H1 (cell line): ENCODE results near the gene TEX2. TPM values are rescaled to one million over a fixed set of nuclear protein-coding genes. Genes with fewer than 3 reads are reported as not detected.

Experiments
- CTCF ChIA-PET: fragments of 300-600 bp; sonication (Branson Sonifier 250); formaldehyde crosslinking; loops from one replicate; lab custom pipeline; 2021; ENCODE audit not compliant: partially characterized antibody; lab: Charles Lee
- POLR2A ChIA-PET: fragments of 300-600 bp; sonication (Branson Sonifier 250); formaldehyde crosslinking; loops from one replicate; lab custom pipeline; 2021; ENCODE audit warnings: inconsistent platforms; ENCODE audit not compliant: partially characterized antibody; lab: Charles Lee
- DNase-seq, 2 experiments: peaks; one replicate each; pipeline versions ENCODE4 v3.0.0 to v3.0.0-alpha.2; 2010 to 2022; ENCODE audit warnings: low spot score in 2 of 2, low read depth in 1 of 2, mixed read lengths in 1 of 2
- FAIRE-seq: peaks from 2 replicates; lab custom pipeline; 2011; peaks lifted over from hg19 to GRCh38; lab: Jason Lieb, UNC
- H2AFZ ChIP-seq: 2 replicates; pipeline ENCODE4 v1.8.1; 2012; ENCODE audit warnings: low read length, inconsistent platforms
- H2AK5ac ChIP-seq: 2 replicates; pipeline ENCODE4 v1.6.1; 2013; ENCODE audit warnings: low read depth, low read length
- H2BK120ac ChIP-seq: replicated peaks from 2 replicates; pipeline ENCODE3; 2013; ENCODE audit warnings: low read depth, low read length, inconsistent platforms
- H2BK12ac ChIP-seq: 2 replicates; pipeline ENCODE4 v1.6.1; 2013; ENCODE audit warnings: low read depth, low read length
- H2BK15ac ChIP-seq: 2 replicates; pipeline ENCODE4 v1.6.1; 2013; ENCODE audit warnings: low read length
- H2BK20ac ChIP-seq: 2 replicates; pipeline ENCODE4 v1.6.1; 2013; ENCODE audit warnings: low read length
- H2BK5ac ChIP-seq: 2 replicates; pipeline ENCODE4 v1.6.1; 2013; ENCODE audit warnings: low read depth, low read length
- H3K14ac ChIP-seq: 2 replicates; pipeline ENCODE4 v1.6.1; 2013; ENCODE audit warnings: inconsistent platforms; ENCODE audit not compliant: insufficient read length
- H3K18ac ChIP-seq: 2 replicates; pipeline ENCODE4 v1.6.1; 2013; ENCODE audit warnings: low read length; ENCODE audit errors: extremely low read depth
- H3K23ac ChIP-seq: 2 replicates; pipeline ENCODE4 v1.6.1; 2013; ENCODE audit warnings: inconsistent platforms; ENCODE audit not compliant: insufficient read length
- H3K23me2 ChIP-seq: 2 replicates; pipeline ENCODE4 v1.6.1; 2013; ENCODE audit warnings: low read depth, low read length
- H3K27ac ChIP-seq: 2 replicates; pipeline ENCODE4 v1.6.1; 2011; ENCODE audit warnings: low read depth, low read length, inconsistent platforms
- H3K27me3 ChIP-seq, 4 experiments: replicated peaks in 1 of 4; 1 replicate in 1 of 4; 2 replicates in 3 of 4; pipeline versions ENCODE4 v1.6.1 to v1.8.1; 2011 to 2013; ENCODE audit warnings: low read length in 3 of 4, mild to moderate bottlenecking in 3 of 4, inconsistent platforms in 2 of 4, mixed read lengths in 2 of 4, moderate library complexity in 1 of 4; ENCODE audit not compliant: control insufficient read depth in 3 of 4, insufficient read depth in 3 of 4; ENCODE audit errors: extremely low read depth in 1 of 4
- H3K36me3 ChIP-seq, 4 experiments: 2 replicates each; pipeline versions ENCODE4 v1.6.1 to v1.8.1; 2011 to 2013; ENCODE audit warnings: mild to moderate bottlenecking in 4 of 4, low read length in 3 of 4, moderate library complexity in 2 of 4, control low read depth in 1 of 4, inconsistent platforms in 1 of 4; ENCODE audit not compliant: insufficient read depth in 4 of 4, control insufficient read depth in 2 of 4
- H3K4ac ChIP-seq: replicated peaks from 2 replicates; pipeline ENCODE3; 2013; ENCODE audit warnings: low read length, low read depth, mixed read lengths, inconsistent platforms; ENCODE audit not compliant: insufficient read length
- H3K4me1 ChIP-seq, 4 experiments: replicated peaks in 1 of 4; 1 replicate in 1 of 4; 2 replicates in 3 of 4; pipeline versions ENCODE4 v1.6.1 to v1.8.1; 2011 to 2013; ENCODE audit warnings: low read length in 3 of 4, inconsistent platforms in 2 of 4, mixed read lengths in 1 of 4; ENCODE audit not compliant: insufficient read depth in 4 of 4, control insufficient read depth in 3 of 4
- H3K4me2 ChIP-seq, 2 experiments: 2 replicates each; pipeline versions ENCODE4 v1.6.1 to v1.8.1; 2011 to 2013; ENCODE audit warnings: low read depth in 2 of 2, low read length in 2 of 2, control low read depth in 1 of 2, inconsistent platforms in 1 of 2, mild to moderate bottlenecking in 1 of 2; ENCODE audit not compliant: insufficient read depth in 1 of 2
- H3K4me3 ChIP-seq, 4 experiments: fragments of 200-600, 300-600 bp in 1 of 4; sonication (generic), shearing (Covaris generic), sonication (Bioruptor Twin) in 1 of 4; 2 replicates each; pipeline versions ENCODE4 v1.5.1 to v1.8.1; 2011 to 2016; ENCODE audit warnings: low read length in 4 of 4, low read depth in 3 of 4, control low read depth in 2 of 4, inconsistent platforms in 2 of 4, mild to moderate bottlenecking in 2 of 4, mixed read lengths in 1 of 4, moderate library complexity in 1 of 4; ENCODE audit not compliant: insufficient read depth in 2 of 4; ENCODE audit errors: extremely low read depth in 1 of 4
- H3K56ac ChIP-seq: replicated peaks from 2 replicates; pipeline ENCODE3; 2013; ENCODE audit warnings: low read depth, mild to moderate bottlenecking, mixed read lengths, low read length, inconsistent platforms; ENCODE audit not compliant: insufficient read length
- H3K79me1 ChIP-seq: 2 replicates; pipeline ENCODE4 v1.6.1; 2013; ENCODE audit warnings: low read depth, low read length, control low read depth
- H3K79me2 ChIP-seq, 2 experiments: 2 replicates each; pipeline versions ENCODE4 v1.6.1 to v1.8.1; 2012 to 2013; ENCODE audit warnings: low read length in 2 of 2, mild to moderate bottlenecking in 2 of 2, inconsistent platforms in 1 of 2; ENCODE audit not compliant: insufficient read depth in 2 of 2, control insufficient read depth in 1 of 2
- H3K9ac ChIP-seq, 4 experiments: replicated peaks in 1 of 4; 1 replicate in 1 of 4; 2 replicates in 3 of 4; pipeline versions ENCODE4 v1.6.1 to v1.8.1; 2011 to 2013; ENCODE audit warnings: low read depth in 3 of 4, low read length in 3 of 4, control low read depth in 2 of 4, mild to moderate bottlenecking in 2 of 4, moderate library complexity in 2 of 4, inconsistent platforms in 1 of 4; ENCODE audit errors: extremely low read depth in 1 of 4
- H3K9me3 ChIP-seq, 2 experiments: 2 replicates each; pipeline versions ENCODE4 v1.6.1 to v1.8.1; 2012 to 2013; ENCODE audit warnings: mild to moderate bottlenecking in 2 of 2, moderate library complexity in 2 of 2, control low read depth in 1 of 2, inconsistent platforms in 1 of 2, low read depth in 1 of 2, low read length in 1 of 2, mixed read lengths in 1 of 2; ENCODE audit not compliant: insufficient read depth in 2 of 2
- H4K20me1 ChIP-seq, 2 experiments: replicated peaks in 1 of 2; 2 replicates each; pipeline versions ENCODE3 to v1.8.1; 2011 to 2013; ENCODE audit warnings: inconsistent platforms in 2 of 2, low read length in 2 of 2, mild to moderate bottlenecking in 1 of 2; ENCODE audit not compliant: insufficient read depth in 2 of 2, control insufficient read depth in 1 of 2
- H4K5ac ChIP-seq: 2 replicates; pipeline ENCODE4 v1.6.1; 2013; ENCODE audit warnings: low read length, low read depth, mixed read lengths, inconsistent platforms; ENCODE audit not compliant: insufficient read length
- H4K8ac ChIP-seq: 2 replicates; pipeline ENCODE4 v1.8.0; 2013; ENCODE audit warnings: mild to moderate bottlenecking, moderate library complexity, low read length, inconsistent platforms; ENCODE audit not compliant: insufficient read depth; ENCODE audit errors: extremely low read depth
- H4K91ac ChIP-seq: replicated peaks from 2 replicates; pipeline ENCODE3; 2013; ENCODE audit warnings: low read length, mixed read lengths, inconsistent platforms; ENCODE audit not compliant: insufficient read length
- BCL11A ChIP-seq, 2 experiments: IDR thresholded peaks; one replicate each; pipeline ENCODE4 v1.6.1; 2011; ENCODE audit warnings: low read depth in 2 of 2, low read length in 2 of 2, mild to moderate bottlenecking in 2 of 2
- EGR1 ChIP-seq: IDR thresholded peaks from 2 replicates; pipeline ENCODE4 v1.6.1; 2011; ENCODE audit warnings: low read depth, low read length, borderline replicate concordance
- EP300 ChIP-seq, 2 experiments: IDR thresholded peaks; 1 replicate in 1 of 2; 2 replicates in 1 of 2; pipeline ENCODE4 v1.6.1; 2011 to 2012; ENCODE audit warnings: low read depth in 2 of 2, low read length in 2 of 2, mild to moderate bottlenecking in 2 of 2, borderline replicate concordance in 1 of 2, inconsistent platforms in 1 of 2, moderate library complexity in 1 of 2
- FOSL1 ChIP-seq: IDR thresholded peaks from 2 replicates; pipeline ENCODE4 v1.6.1; 2011; ENCODE audit warnings: mild to moderate bottlenecking, low read depth, low read length, moderate library complexity; ENCODE audit not compliant: insufficient read depth
- GTF2F1 ChIP-seq: IDR thresholded peaks from 2 replicates; pipeline ENCODE4 v1.6.1; 2012; ENCODE audit warnings: low read depth, low read length, improper control_type of control experiment, borderline replicate concordance
- POLR2A ChIP-seq, 2 experiments: IDR thresholded peaks; 1 replicate in 1 of 2; 2 replicates in 1 of 2; pipeline ENCODE4 v1.6.1; 2011; ENCODE audit warnings: low read depth in 2 of 2, low read length in 2 of 2, mild to moderate bottlenecking in 2 of 2; ENCODE audit errors: control extremely low read depth in 1 of 2
- POU5F1 ChIP-seq: IDR thresholded peaks from 2 replicates; pipeline ENCODE4 v1.6.1; 2011; ENCODE audit warnings: low read depth, mild to moderate bottlenecking, low read length, moderate library complexity
- RBBP5 ChIP-seq: IDR thresholded peaks from 2 replicates; pipeline ENCODE4 v1.7.1; 2012; ENCODE audit warnings: low read depth, mild to moderate bottlenecking, inconsistent platforms, low read length, moderate library complexity, borderline replicate concordance
- RNF2 ChIP-seq: fragments of 200-900, 300-1000 bp; sonication (generic); IDR thresholded peaks from 2 replicates; pipeline ENCODE4 v1.7.1; 2016; ENCODE audit warnings: borderline replicate concordance, low read depth, mild to moderate bottlenecking, antibody characterized with exemption, low read length; ENCODE audit not compliant: poor library complexity, severe bottlenecking; ENCODE audit errors: missing control alignments
- RXRA ChIP-seq: IDR thresholded peaks from 2 replicates; pipeline ENCODE4 v1.6.1; 2011; ENCODE audit warnings: low read depth, mild to moderate bottlenecking, low read length, moderate library complexity; ENCODE audit not compliant: insufficient read depth
- SP4 ChIP-seq: IDR thresholded peaks from 2 replicates; pipeline ENCODE4 v1.6.1; 2012; ENCODE audit warnings: low read length, inconsistent platforms
- SRF ChIP-seq: IDR thresholded peaks from 2 replicates; pipeline ENCODE4 v1.6.1; 2011; ENCODE audit warnings: mild to moderate bottlenecking, low read depth, low read length, moderate library complexity
- SUZ12 ChIP-seq: fragments of 200-600 bp; sonication (generic); IDR thresholded peaks from 2 replicates; pipeline ENCODE4 v1.6.1; 2012; ENCODE audit warnings: mild to moderate bottlenecking, inconsistent platforms, low read length, moderate library complexity, mixed read lengths
- TAF1 ChIP-seq: IDR thresholded peaks from 2 replicates; pipeline ENCODE4 v1.6.1; 2011; ENCODE audit warnings: mild to moderate bottlenecking, low read depth, low read length
- YY1 ChIP-seq: IDR thresholded peaks from 2 replicates; pipeline ENCODE4 v1.6.1; 2011; ENCODE audit warnings: low read depth, mild to moderate bottlenecking, low read length
- WGBS, 2 experiments: shearing (Covaris generic) in 1 of 2; methylation state at CpG; one replicate each; pipeline versions ENCODE4 v1.1.6 to v1.1.7; 2013 to 2015; ENCODE audit warnings: low lambda C conversion rate in 2 of 2, mixed read lengths in 2 of 2, inconsistent platforms in 1 of 2, low coverage in 1 of 2, missing lambda C conversion rate in 1 of 2; ENCODE audit not compliant: insufficient replicate concordance in 2 of 2, insufficient coverage in 1 of 2, insufficient read length in 1 of 2; ENCODE audit errors: extremely low coverage in 1 of 2, missing lambda C conversion rate in 1 of 2; 5-methylcytosine and 5-hydroxymethylcytosine counted together
- polyA plus RNA-seq, 7 experiments: library from polyadenylated mRNA; depleted of rRNA in 3 of 7; stranded (reverse) in 5 of 7; unstranded in 2 of 7; fragments of >200 nt in 5 of 7; fragments of 200-250 nt in 2 of 7; gene quantifications; 1 replicate in 5 of 7; 2 replicates in 1 of 7; 4 replicates in 1 of 7; pipeline versions ENCODE4 v1.2.1 to v1.2.3, GENCODE V29; 2011 to 2013; ENCODE audit warnings: missing spikeins in 2 of 7, mixed read lengths in 2 of 7
- total RNA-seq: library from RNA; stranded (reverse); fragmentation: NEBNext Ultra II Directional; extraction: Animal tissue kit (Norgen Biotek cat#: 25700); gene quantifications from 2 replicates; pipeline ENCODE4 v1.2.1, GENCODE V29; 2021

The TEX2 gene
- total and polyA plus RNA-seq, 2 of the 8 experiments (the other 6 are each of a cell fraction or from before 2014, with no cell fraction given) = 6.1 to 15.6 TPM

DNA sequence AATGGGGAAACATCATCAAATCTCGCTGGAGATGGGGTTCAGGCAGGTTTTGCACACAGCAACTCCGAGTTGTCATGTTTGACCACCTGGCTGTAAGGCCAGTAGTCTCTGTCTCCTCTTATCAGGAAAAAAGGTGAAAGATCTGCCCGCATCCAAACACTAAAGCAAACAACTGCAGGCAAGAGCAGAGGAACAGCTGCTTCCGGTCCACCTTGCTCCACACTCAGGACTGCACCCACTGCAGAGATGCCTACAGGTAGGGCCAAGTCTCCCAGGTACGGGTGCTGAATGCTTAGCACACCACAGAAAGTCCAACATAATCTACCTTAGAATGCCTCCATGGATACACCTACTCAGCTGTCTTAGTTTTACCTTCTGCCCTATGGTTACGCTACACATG is 7.3 kb downstream of the TEX2 start:
- no peak overlapping the region for H2BK5ac ChIP-seq
- no peak overlapping the region for H3K4me2 ChIP-seq
- WGBS, 2 experiments = 96% methylated on average over 6 of the region's 6 CpGs; no CpG with 5 or more reads in 1 of the 2 experiments
- H2AFZ ChIP-seq = no peak overlapping the region
- no peak overlapping the region for H2BK20ac ChIP-seq
- H4K5ac ChIP-seq = no peak overlapping the region
- H3K9ac ChIP-seq = no peak overlapping the region
- ChIA-PET CTCF (interaction anchor here (1.5 to 2.4 kb wide), 2 partner anchors 19 to 36 kb away, joined by 5 to 6 read pairs; no protein-coding TSS in a partner anchor), POLR2A (interaction anchor here (0.6 to 1.4 kb wide), 3 partner anchors 15 to 138 kb away, joined by 3 read pairs; no protein-coding TSS in a partner anchor)
- DNase-seq (no peak), FAIRE-seq (no peak)
- no peaks in the 10 kb centered on the region; a peak in 1 of 7 replicates for H3K27me3 ChIP-seq
- no peak overlapping the region for H3K27ac ChIP-seq
- H4K20me1 ChIP-seq = peaks cover 0 to 4% of the 10 kb centered on the region in 2 experiments
- no peak overlapping the region for H3K56ac ChIP-seq
- H3K18ac ChIP-seq = no peak overlapping the region
- no peak overlapping the region for H3K23ac ChIP-seq
- H2AK5ac ChIP-seq = no peak overlapping the region
- H4K91ac ChIP-seq = no peak overlapping the region
- H3K23me2 ChIP-seq = no peaks in the 10 kb centered on the region
- H3K79me1 ChIP-seq = peaks cover 6% of the 10 kb centered on the region
- H3K4me1 ChIP-seq = peaks cover 0 to 3% (median 1%) of the 10 kb centered on the region in 4 experiments; a peak in 2 of 7 replicates
- H2BK12ac ChIP-seq = no peak overlapping the region
- H3K9me3 ChIP-seq = no peaks in the 10 kb centered on the region
- no peak overlapping the region for H2BK120ac ChIP-seq
- no peak overlapping the region for H2BK15ac ChIP-seq
- no peaks in the 10 kb centered on the region for H3K36me3 ChIP-seq
- no peak overlapping the region for H3K4ac ChIP-seq
- no peak overlapping the region for H3K4me3 ChIP-seq
- H4K8ac ChIP-seq = no peak overlapping the region
- H3K79me2 ChIP-seq = peaks cover 3 to 27% of the 10 kb centered on the region in 2 experiments; a peak in 3 of 4 replicates
- no peak overlapping the region for H3K14ac ChIP-seq
- TF ChIP-seq SUZ12 = no peak
- no peak for TF ChIP-seq RBBP5
- no peak for TF ChIP-seq BCL11A (IDR thresholded peaks at IDR 0.05; ENCODE audit: low read depth in 2 of 2, low read length in 2 of 2)
- TF ChIP-seq TAF1 = no peak
- TF ChIP-seq GTF2F1 = no peak
- no peak for TF ChIP-seq RXRA
- no peak for TF ChIP-seq FOSL1
- TF ChIP-seq SRF = no peak
- no peak for TF ChIP-seq SP4
- TF ChIP-seq POU5F1 = no peak
- TF ChIP-seq EP300 (IDR thresholded peaks at IDR 0.05; ENCODE audit: borderline replicate concordance in 1 of 2, low read depth in 2 of 2, low read length in 2 of 2) = no peak
- no peak for TF ChIP-seq RNF2
- TF ChIP-seq EGR1 = no peak
- TF ChIP-seq YY1 = no peak
- TF ChIP-seq POLR2A (IDR thresholded peaks at IDR 0.05; ENCODE audit: control extremely low read depth in 1 of 2, low read depth in 2 of 2, low read length in 2 of 2) = no peak
